KMS-11 (cell line): ENCODE data around the gene CAPS2.

Experiments used
- H2AFZ ChIP-seq: fragments of 200-600 bp; sonication (generic); 2 replicates; pipeline ENCODE4 v1.6.1; 2016; ENCODE audit warnings: antibody characterized with exemption, mixed run types, low read depth
- H3K27ac ChIP-seq: fragments of 200-600 bp; sonication (generic); 2 replicates; pipeline ENCODE4 v1.6.1; 2016; ENCODE audit warnings: mild to moderate bottlenecking, mixed run types
- H3K27me3 ChIP-seq: fragments of 200-600 bp; sonication (generic); 2 replicates; pipeline ENCODE4 v1.6.1; 2017; ENCODE audit warnings: mild to moderate bottlenecking, low read depth, mixed run types, moderate library complexity; ENCODE audit not compliant: insufficient read depth
- H3K36me3 ChIP-seq: fragments of 200-600 bp; sonication (generic); 2 replicates; pipeline ENCODE4 v1.6.1; 2017; ENCODE audit warnings: mild to moderate bottlenecking, mixed run types; ENCODE audit not compliant: insufficient read depth
- H3K4me1 ChIP-seq: fragments of 200-600 bp; sonication (generic); 2 replicates; pipeline ENCODE4 v1.6.1; 2016; ENCODE audit warnings: mild to moderate bottlenecking, low read depth, mixed run types; ENCODE audit not compliant: poor library complexity, severe bottlenecking
- H3K4me2 ChIP-seq: fragments of 200-600 bp; sonication (generic); 2 replicates; pipeline ENCODE4 v1.7.0; 2016; ENCODE audit warnings: mild to moderate bottlenecking, mixed run types
- H3K4me3 ChIP-seq: fragments of 200-600 bp; sonication (generic); IDR thresholded peaks from 2 replicates; pipeline ENCODE4 v1.6.1; 2017; ENCODE audit warnings: low read depth, low read length, mixed read lengths; ENCODE audit not compliant: insufficient read depth
- H3K79me2 ChIP-seq: fragments of 200-600 bp; sonication (generic); 2 replicates; pipeline ENCODE4 v1.6.1; 2016; ENCODE audit warnings: low read depth, mixed run types; ENCODE audit not compliant: insufficient read depth
- H3K9ac ChIP-seq: fragments of 200-600 bp; sonication (generic); 2 replicates; pipeline ENCODE4 v1.6.1; 2016; ENCODE audit warnings: mild to moderate bottlenecking, mixed run types
- H4K20me1 ChIP-seq: fragments of 200-600 bp; sonication (generic); 2 replicates; pipeline ENCODE4 v1.6.1; 2016; ENCODE audit warnings: mild to moderate bottlenecking, mixed run types; ENCODE audit not compliant: insufficient read depth
- TF ChIP-seq, protein P1 (sequence below): fragments of 200-600 bp; sonication (generic); conservative IDR thresholded peaks from 2 replicates; pipeline ENCODE4 v1.6.1; 2017; ENCODE audit warnings: low read depth, mild to moderate bottlenecking, antibody characterized with exemption, low read length, moderate library complexity, mixed read lengths

CAPS2 gene

DNA sequence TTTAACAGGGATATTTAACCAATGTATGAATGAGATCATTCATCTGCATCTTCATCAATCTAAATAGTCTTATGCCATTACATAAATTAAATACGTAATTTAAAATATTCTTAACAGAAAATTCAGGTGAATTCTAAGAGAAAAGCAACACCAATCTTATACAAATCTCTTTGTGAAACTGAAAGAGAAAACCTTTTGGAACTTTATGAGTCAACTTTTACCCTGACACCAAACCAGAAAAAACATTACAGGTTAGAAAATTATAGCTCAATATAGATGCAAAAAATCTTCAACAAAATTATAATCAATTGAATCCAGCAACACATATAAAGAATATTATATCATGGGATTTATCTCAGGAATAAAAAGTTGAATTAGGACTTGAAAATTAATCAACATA is 7.8 kb upstream of the CAPS2 start:
- Histone ChIP-seq H3K9ac (no peak overlapping the region), H3K36me3 (no peaks in the 10 kb centered on the region), H3K27me3 (no peaks in the 10 kb centered on the region), H4K20me1 (no peaks in the 10 kb centered on the region), H2AFZ (no peak overlapping the region), H3K79me2 (no peaks in the 10 kb centered on the region), H3K27ac (peak overlapping the region; percentile 18; the same call in 1 of the 2 replicates), H3K4me2 (peak overlapping the region; percentile 55), H3K4me1 (peaks cover 37% of the 10 kb centered on the region), H3K4me3 (no peak overlapping the region)
- TF ChIP-seq, protein P1, sequence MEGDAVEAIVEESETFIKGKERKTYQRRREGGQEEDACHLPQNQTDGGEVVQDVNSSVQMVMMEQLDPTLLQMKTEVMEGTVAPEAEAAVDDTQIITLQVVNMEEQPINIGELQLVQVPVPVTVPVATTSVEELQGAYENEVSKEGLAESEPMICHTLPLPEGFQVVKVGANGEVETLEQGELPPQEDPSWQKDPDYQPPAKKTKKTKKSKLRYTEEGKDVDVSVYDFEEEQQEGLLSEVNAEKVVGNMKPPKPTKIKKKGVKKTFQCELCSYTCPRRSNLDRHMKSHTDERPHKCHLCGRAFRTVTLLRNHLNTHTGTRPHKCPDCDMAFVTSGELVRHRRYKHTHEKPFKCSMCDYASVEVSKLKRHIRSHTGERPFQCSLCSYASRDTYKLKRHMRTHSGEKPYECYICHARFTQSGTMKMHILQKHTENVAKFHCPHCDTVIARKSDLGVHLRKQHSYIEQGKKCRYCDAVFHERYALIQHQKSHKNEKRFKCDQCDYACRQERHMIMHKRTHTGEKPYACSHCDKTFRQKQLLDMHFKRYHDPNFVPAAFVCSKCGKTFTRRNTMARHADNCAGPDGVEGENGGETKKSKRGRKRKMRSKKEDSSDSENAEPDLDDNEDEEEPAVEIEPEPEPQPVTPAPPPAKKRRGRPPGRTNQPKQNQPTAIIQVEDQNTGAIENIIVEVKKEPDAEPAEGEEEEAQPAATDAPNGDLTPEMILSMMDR: no peak

DNA sequence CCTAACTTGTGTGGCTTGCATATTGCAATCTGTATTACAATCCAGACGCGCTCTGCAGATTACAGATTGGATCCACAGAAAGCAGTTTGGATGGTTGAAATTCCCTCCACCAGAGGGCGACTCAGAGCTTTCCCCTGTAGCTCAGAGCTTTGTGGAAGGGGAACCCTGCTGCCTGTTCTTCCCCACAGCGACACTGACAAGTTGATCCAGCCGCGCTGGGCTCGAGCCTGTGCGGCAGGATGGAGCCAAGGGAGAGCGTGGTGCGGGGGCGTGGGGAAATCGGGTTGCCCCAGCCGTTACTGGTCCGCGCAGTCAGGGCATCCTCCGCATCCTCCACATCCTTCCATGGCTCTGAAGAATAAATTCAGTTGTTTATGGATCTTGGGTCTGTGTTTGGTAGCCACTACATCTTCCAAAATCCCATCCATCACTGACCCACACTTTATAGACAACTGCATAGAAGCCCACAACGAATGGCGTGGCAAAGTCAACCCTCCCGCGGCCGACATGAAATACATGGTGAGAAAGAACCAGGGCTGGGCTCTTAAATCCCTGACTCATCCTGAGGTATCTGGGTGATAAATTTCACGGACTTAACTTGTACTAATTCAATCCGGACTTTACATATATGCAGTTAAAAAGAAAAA is 4.4 kb upstream of the CAPS2 start, which contains the start of gene GLIPR1L1:
Gene GLIPR1L1, plus strand, starts transcription at position 287 of the 647 bp plus-strand sequence. Its CDS starts 59 bp downstream, at position 346.
- H4K20me1 ChIP-seq: no peaks in the 10 kb centered on the region
- no peaks in the 10 kb centered on the region for H3K27me3 ChIP-seq
- TF ChIP-seq, protein P1: peak; percentile 96
- peak within 1 kb of the TSS; percentile 86 for H2AFZ ChIP-seq
- peak within 1 kb of the TSS; percentile 62 for H3K4me2 ChIP-seq
- peak within 1 kb of the TSS; percentile 21; the same call in 1 of the 2 replicates for H3K27ac ChIP-seq
- H3K4me3 ChIP-seq: no peak within 1 kb of the TSS
- H3K79me2 ChIP-seq: no peaks in the 10 kb centered on the region
- no peaks in the 10 kb centered on the region for H3K36me3 ChIP-seq
- H3K4me1 ChIP-seq: peaks cover 46% of the 10 kb centered on the region
- peak within 1 kb of the TSS; percentile 34; the same call in 1 of the 2 replicates for H3K9ac ChIP-seq

DNA sequence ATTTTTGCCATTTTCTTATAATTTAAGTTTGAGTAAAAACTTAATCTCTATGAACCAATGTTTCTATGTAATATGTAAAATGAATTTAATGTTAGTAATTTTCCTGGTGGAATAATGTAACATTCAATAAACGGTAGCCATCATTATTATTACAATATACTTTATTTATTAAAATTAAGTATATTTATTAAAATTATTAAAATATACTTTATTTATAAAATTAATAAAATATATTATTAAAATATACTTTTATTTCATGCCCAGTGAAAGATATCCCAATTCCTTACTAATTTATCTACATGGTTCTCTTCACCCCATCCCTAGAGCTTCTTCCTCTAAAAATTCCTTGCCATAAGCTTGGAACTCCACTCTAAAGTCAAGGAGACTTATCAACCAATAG is 2.5 kb downstream of the CAPS2 start:
- Histone ChIP-seq H3K36me3 (no peaks in the 10 kb centered on the region), H3K79me2 (no peaks in the 10 kb centered on the region), H3K9ac (no peak overlapping the region), H3K4me2 (no peak overlapping the region), H2AFZ (no peak overlapping the region), H3K27ac (no peak overlapping the region), H3K27me3 (no peaks in the 10 kb centered on the region), H3K4me3 (no peak overlapping the region), H3K4me1 (peaks cover 15% of the 10 kb centered on the region), H4K20me1 (no peaks in the 10 kb centered on the region)
- TF ChIP-seq, protein P1: no peak

DNA sequence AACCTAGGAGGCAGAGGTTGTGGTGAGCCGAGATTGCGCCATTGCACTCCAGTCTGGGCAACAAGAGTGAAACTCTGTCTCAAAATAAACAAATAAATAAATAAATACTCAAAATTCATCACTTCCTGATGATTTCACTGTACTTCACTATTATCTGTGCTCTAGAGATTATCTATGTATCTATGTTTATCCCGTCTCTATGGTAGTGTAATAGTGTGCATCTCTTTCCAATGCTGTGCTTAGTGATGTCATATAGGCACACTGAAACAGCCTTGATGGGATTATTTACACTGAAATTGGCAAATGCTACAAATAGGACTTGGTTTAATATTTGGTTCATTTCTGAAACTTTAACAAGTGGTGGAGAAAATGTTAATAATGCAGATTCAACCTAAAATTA is 6.5 kb downstream of the CAPS2 start:
- Histone ChIP-seq H3K79me2 (no peaks in the 10 kb centered on the region), H2AFZ (no peak overlapping the region), H3K4me2 (no peak overlapping the region), H3K4me1 (no peaks in the 10 kb centered on the region), H3K9ac (no peak overlapping the region), H3K4me3 (no peak overlapping the region), H3K36me3 (no peaks in the 10 kb centered on the region), H4K20me1 (no peaks in the 10 kb centered on the region), H3K27ac (no peak overlapping the region), H3K27me3 (no peaks in the 10 kb centered on the region)
- TF ChIP-seq, protein P1: no peak
